Prostate gland (tissue), 2 donors: ENCODE results near the gene ELMO1. TPM values are rescaled to one million over a fixed set of nuclear protein-coding genes. Genes with fewer than 3 reads are reported as not detected.

Experiments used
- DNase-seq: peaks from one replicate; pipeline ENCODE4 v3.0.0-alpha.2; 2019; ENCODE audit warnings: low spot score
- H3K27ac ChIP-seq, 2 donors: fragments of 200-600 bp; sonication (generic); 2 replicates each; pipeline ENCODE4 v1.5.1; 2017 to 2019
- H3K27me3 ChIP-seq: fragments of 200-600 bp; sonication (generic); replicated peaks from 2 replicates; pipeline ENCODE4 v1.5.1; 2019; ENCODE audit not compliant: insufficient read depth
- H3K36me3 ChIP-seq, 2 donors: fragments of 200-600 bp; sonication (generic); 1 replicate in 1 of 2; 2 replicates in 1 of 2; pipeline versions ENCODE4 v1.5.1 to v1.8.1; 2017 to 2019
- H3K4me1 ChIP-seq: fragments of 200-600 bp; sonication (generic); replicated peaks from 2 replicates; pipeline ENCODE4 v1.5.1; 2019
- H3K4me3 ChIP-seq, 2 donors: fragments of 200-600 bp; sonication (generic); 2 replicates each; pipeline ENCODE4 v1.5.1; 2017 to 2019
- H3K9me3 ChIP-seq: fragments of 200-600 bp; sonication (generic); 2 replicates; pipeline ENCODE4 v1.5.1; 2017
- CTCF ChIP-seq, 4 experiments: fragments of 200-600 bp in 2 of 4; fragments of 450-650 bp in 2 of 4; sonication (generic) in 2 of 4; IDR thresholded peaks; 1 replicate in 3 of 4; 2 replicates in 1 of 4; pipeline ENCODE4 v1.5.1; 2016 to 2019; ENCODE audit warnings: antibody characterized with exemption in 4 of 4, mild to moderate bottlenecking in 2 of 4, moderate library complexity in 2 of 4
- POLR2A ChIP-seq: fragments of 450-650 bp; IDR thresholded peaks from one replicate; pipeline ENCODE4 v1.6.1; 2016; ENCODE audit warnings: antibody characterized with exemption, mild to moderate bottlenecking
- POLR2AphosphoS5 ChIP-seq: sonication (generic); formaldehyde crosslinking; IDR thresholded peaks from one replicate; pipeline ENCODE4 v1.6.1; 2017; ENCODE audit warnings: antibody characterized with exemption
- WGBS: methylation state at CpG from one replicate; pipeline ENCODE4 v1.1.5; 2018; 5-methylcytosine and 5-hydroxymethylcytosine counted together
- intact Hi-C: fragments of 100-400 bp; cut with DNase I; formaldehyde crosslinking; loops from one replicate; pipeline ENCODE4 v1.14.2; 2022
- total RNA-seq, 2 donors: library from RNA; depleted of rRNA; stranded (reverse); fragments of >200 nt; gene quantifications; one replicate each; pipeline ENCODE4 v1.1.0, GENCODE V29; 2016

ELMO1 gene
- total RNA-seq, 2 donors from 2014 or later, result 6.7 to 19.3 TPM

GRCh38 chr7:37295401-37295800 lies 153.3 kb downstream of the ELMO1 start:
- intact Hi-C loops, result no loop called here
- Histone ChIP-seq H3K9me3 (no peaks in the 10 kb centered on the region), H3K4me1 (no peaks in the 10 kb centered on the region), H3K36me3 (no peaks in the 10 kb centered on the region), H3K4me3 (no peak overlapping the region), H3K27me3 (no peaks in the 10 kb centered on the region), H3K27ac (no peak overlapping the region)
- no peak for TF ChIP-seq POLR2A
- TF ChIP-seq CTCF (IDR thresholded peaks at IDR 0.05), result no peak
- TF ChIP-seq POLR2AphosphoS5, result no peak
- DNase-seq, result no peak
- WGBS, result 10% methylated on average over 1 of the region's 1 CpG

- Histone ChIP-seq H3K9me3 (no peaks in the 10 kb centered on the region), H3K4me1 (no peaks in the 10 kb centered on the region), H3K4me3 (no peak overlapping the region), H3K36me3 (no peaks in the 10 kb centered on the region), H3K27me3 (no peaks in the 10 kb centered on the region), H3K27ac (no peak overlapping the region)
- no peak for DNase-seq
- intact Hi-C loops, result no loop called here
- TF ChIP-seq CTCF (IDR thresholded peaks at IDR 0.05) (no peak), POLR2A (no peak), POLR2AphosphoS5 (no peak)
Measured at GRCh38 chr7:37290731-37291130, 157.9 kb downstream of the ELMO1 start.

GRCh38 chr7:37289781-37290180 lies 158.9 kb downstream of the ELMO1 start:
- Histone ChIP-seq H3K27me3 (no peaks in the 10 kb centered on the region), H3K36me3 (no peaks in the 10 kb centered on the region), H3K4me3 (no peak overlapping the region), H3K27ac (no peak overlapping the region), H3K9me3 (no peaks in the 10 kb centered on the region), H3K4me1 (no peaks in the 10 kb centered on the region)
- 83% methylated on average over 1 of the region's 1 CpG for WGBS
- intact Hi-C loops, result no loop called here
- no peak for DNase-seq
- TF ChIP-seq POLR2A, result no peak
- no peak for TF ChIP-seq CTCF (IDR thresholded peaks at IDR 0.05)
- TF ChIP-seq POLR2AphosphoS5, result no peak

- no peaks in the 10 kb centered on the region for H3K36me3 ChIP-seq
- WGBS, result 52% methylated on average over 3 of the region's 3 CpGs
- no peak overlapping the region for H3K27ac ChIP-seq
- H3K4me1 ChIP-seq, result no peaks in the 10 kb centered on the region
- no peaks in the 10 kb centered on the region for H3K27me3 ChIP-seq
- intact Hi-C loops, result no loop called here
- no peak for TF ChIP-seq CTCF (IDR thresholded peaks at IDR 0.05)
- TF ChIP-seq POLR2A, result no peak
- no peak for TF ChIP-seq POLR2AphosphoS5
- no peak for DNase-seq
- no peaks in the 10 kb centered on the region for H3K9me3 ChIP-seq
- H3K4me3 ChIP-seq, result no peak overlapping the region
Measured at GRCh38 chr7:37289367-37289766, 159.3 kb downstream of the ELMO1 start.

- H3K4me1 ChIP-seq, result no peaks in the 10 kb centered on the region
- intact Hi-C loops, result no loop called here
- TF ChIP-seq CTCF (IDR thresholded peaks at IDR 0.05), result no peak
- no peak for TF ChIP-seq POLR2AphosphoS5
- TF ChIP-seq POLR2A, result no peak
Measured at GRCh38 chr7:37287131-37287855, 161.4 kb downstream of the ELMO1 start.

More at GRCh38 chr7:37287131-37287855, 161.4 kb downstream of the ELMO1 start:
- WGBS, result 39% methylated on average over 5 of the region's 5 CpGs
- H3K36me3 ChIP-seq, result no peaks in the 10 kb centered on the region
- H3K9me3 ChIP-seq, result no peaks in the 10 kb centered on the region
- DNase-seq, result no peak
- H3K27ac ChIP-seq, result no peak overlapping the region
- no peak overlapping the region for H3K4me3 ChIP-seq
- no peaks in the 10 kb centered on the region for H3K27me3 ChIP-seq
